ENCODE data around the gene IRF2BP2. TPM values are rescaled to one million over a fixed set of nuclear protein-coding genes. Genes with fewer than 3 reads are reported as not detected.

Gene IRF2BP2
- total and polyA plus RNA-seq, 10 of the 15 experiments (the other 5 are each of a cell fraction or from before 2014, with no cell fraction given) = 7.5 to 114 (median 52.3) TPM

GRCh38 chr1:234627009-234627950 is 17.3 kb upstream of the IRF2BP2 start:
- no TSS peak for BruUV-seq (replicated peaks)
- TF ChIP-seq RUNX3 (IDR thresholded peaks at IDR 0.05; ENCODE audit: low read length) (no peak), CEBPB (IDR thresholded peaks at IDR 0.05; ENCODE audit: borderline replicate concordance in 1 of 2, low read depth in 2 of 2, low read length in 2 of 2) (peak in 1 of 2 experiments; percentile 8; a peak in 1 of 4 replicates)
- TF ChIP-seq, protein P1, sequence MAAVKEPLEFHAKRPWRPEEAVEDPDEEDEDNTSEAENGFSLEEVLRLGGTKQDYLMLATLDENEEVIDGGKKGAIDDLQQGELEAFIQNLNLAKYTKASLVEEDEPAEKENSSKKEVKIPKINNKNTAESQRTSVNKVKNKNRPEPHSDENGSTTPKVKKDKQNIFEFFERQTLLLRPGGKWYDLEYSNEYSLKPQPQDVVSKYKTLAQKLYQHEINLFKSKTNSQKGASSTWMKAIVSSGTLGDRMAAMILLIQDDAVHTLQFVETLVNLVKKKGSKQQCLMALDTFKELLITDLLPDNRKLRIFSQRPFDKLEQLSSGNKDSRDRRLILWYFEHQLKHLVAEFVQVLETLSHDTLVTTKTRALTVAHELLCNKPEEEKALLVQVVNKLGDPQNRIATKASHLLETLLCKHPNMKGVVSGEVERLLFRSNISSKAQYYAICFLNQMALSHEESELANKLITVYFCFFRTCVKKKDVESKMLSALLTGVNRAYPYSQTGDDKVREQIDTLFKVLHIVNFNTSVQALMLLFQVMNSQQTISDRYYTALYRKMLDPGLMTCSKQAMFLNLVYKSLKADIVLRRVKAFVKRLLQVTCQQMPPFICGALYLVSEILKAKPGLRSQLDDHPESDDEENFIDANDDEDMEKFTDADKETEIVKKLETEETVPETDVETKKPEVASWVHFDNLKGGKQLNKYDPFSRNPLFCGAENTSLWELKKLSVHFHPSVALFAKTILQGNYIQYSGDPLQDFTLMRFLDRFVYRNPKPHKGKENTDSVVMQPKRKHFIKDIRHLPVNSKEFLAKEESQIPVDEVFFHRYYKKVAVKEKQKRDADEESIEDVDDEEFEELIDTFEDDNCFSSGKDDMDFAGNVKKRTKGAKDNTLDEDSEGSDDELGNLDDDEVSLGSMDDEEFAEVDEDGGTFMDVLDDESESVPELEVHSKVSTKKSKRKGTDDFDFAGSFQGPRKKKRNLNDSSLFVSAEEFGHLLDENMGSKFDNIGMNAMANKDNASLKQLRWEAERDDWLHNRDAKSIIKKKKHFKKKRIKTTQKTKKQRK (IDR thresholded peaks at IDR 0.05; ENCODE audit: low read depth, low read length) = no peak
- ChIA-PET RAD21 (ENCODE audit: unreplicated experiment) (interaction anchor here (0.9 to 1.2 kb wide), 2 partner anchors 11 to 287 kb away, joined by 3 to 6 read pairs; no protein-coding TSS in a partner anchor), POLR2A (no interaction called here), SMC1A (ENCODE audit: uncharacterized antibody, unreplicated experiment) (interaction anchor here (0.7 to 1.8 kb wide), 2 partner anchors 12 to 76 kb away, joined by 3 to 4 read pairs; no protein-coding TSS in a partner anchor), CTCF (interaction anchor here (1.5 kb wide), 1 partner anchor 15 kb away, joined by 4 read pairs; no protein-coding TSS in a partner anchor)
- Histone ChIP-seq H3K4me2 (ENCODE audit: control insufficient read depth, insufficient read depth) (no peak overlapping the region), H3K4me3 (no peak overlapping the region), H2AFZ (ENCODE audit: control insufficient read depth, low read depth, low read length) (no peak overlapping the region; the same call in 1 of the 2 replicates), H3K36me3 (ENCODE audit: control insufficient read depth in 2 of 2, insufficient read depth in 2 of 2, low read length in 1 of 2) (no peaks in the 10 kb centered on the region), H3K9ac (ENCODE audit: control insufficient read depth, insufficient read depth, low read length) (no peak overlapping the region), H3K79me2 (ENCODE audit: control insufficient read depth, insufficient read depth, low read length) (no peaks in the 10 kb centered on the region), H3K27me3 (replicated peaks in 1 of 2; ENCODE audit: control insufficient read depth in 2 of 2, insufficient read depth in 2 of 2, low read length in 1 of 2) (no peaks in the 10 kb centered on the region), H3K4me1 (ENCODE audit: control insufficient read depth, insufficient read depth, low read length) (peaks cover 4% of the 10 kb centered on the region; the same call in 1 of the 2 replicates), H4K20me1 (ENCODE audit: control insufficient read depth, insufficient read depth) (no peaks in the 10 kb centered on the region), H3K9me3 (replicated peaks; ENCODE audit: control insufficient read depth, insufficient read depth, low read length) (no peaks in the 10 kb centered on the region), H3K27ac (ENCODE audit: control insufficient read depth, insufficient read depth) (no peak overlapping the region)
- WGBS (ENCODE audit: insufficient coverage, insufficient replicate concordance, low lambda C conversion rate, missing lambda C conversion rate) = 66% methylated on average over 11 of the region's 11 CpGs
- DNase-seq (ENCODE audit: low read depth, low spot score) = no peak
- FAIRE-seq = no peak
- no peak for ATAC-seq
- intact Hi-C loops (cut with micrococcal nuclease; ENCODE audit: unreplicated experiment) (no loop called here), in situ Hi-C loops (cut with MboI) (no loop called here)
